GM13977 (cell line): ENCODE measurements around the gene CFAP97D2.
"Not testable (repeated sequence)": the region's sequence is repeated elsewhere in the genome, so short reads cannot be mapped to it uniquely, and the experiment has no call there.

ENCODE experiments used
- DNase-seq: peaks from one replicate; pipeline ENCODE4 v3.0.0; 2012; ENCODE audit warnings: low spot score
- in situ Hi-C: fragments of 300-500 bp; cut with MboI; formaldehyde crosslinking; loops from one replicate; pipeline ENCODE4 v1.12.0; 2022; ENCODE audit warnings: low sequenced_read_pairs, low pct_unique_long_range_greater_than_20kb, mixed read lengths, inconsistent platforms; ENCODE audit not compliant: unreplicated experiment
- TF ChIP-seq, protein P1 (sequence below): IDR thresholded peaks from 2 replicates; pipeline ENCODE4 v1.5.1; 2012; ENCODE audit warnings: mild to moderate bottlenecking, control low read depth; ENCODE audit not compliant: insufficient read depth; ENCODE audit errors: extremely low read depth, missing control alignments

The CFAP97D2 gene

DNA sequence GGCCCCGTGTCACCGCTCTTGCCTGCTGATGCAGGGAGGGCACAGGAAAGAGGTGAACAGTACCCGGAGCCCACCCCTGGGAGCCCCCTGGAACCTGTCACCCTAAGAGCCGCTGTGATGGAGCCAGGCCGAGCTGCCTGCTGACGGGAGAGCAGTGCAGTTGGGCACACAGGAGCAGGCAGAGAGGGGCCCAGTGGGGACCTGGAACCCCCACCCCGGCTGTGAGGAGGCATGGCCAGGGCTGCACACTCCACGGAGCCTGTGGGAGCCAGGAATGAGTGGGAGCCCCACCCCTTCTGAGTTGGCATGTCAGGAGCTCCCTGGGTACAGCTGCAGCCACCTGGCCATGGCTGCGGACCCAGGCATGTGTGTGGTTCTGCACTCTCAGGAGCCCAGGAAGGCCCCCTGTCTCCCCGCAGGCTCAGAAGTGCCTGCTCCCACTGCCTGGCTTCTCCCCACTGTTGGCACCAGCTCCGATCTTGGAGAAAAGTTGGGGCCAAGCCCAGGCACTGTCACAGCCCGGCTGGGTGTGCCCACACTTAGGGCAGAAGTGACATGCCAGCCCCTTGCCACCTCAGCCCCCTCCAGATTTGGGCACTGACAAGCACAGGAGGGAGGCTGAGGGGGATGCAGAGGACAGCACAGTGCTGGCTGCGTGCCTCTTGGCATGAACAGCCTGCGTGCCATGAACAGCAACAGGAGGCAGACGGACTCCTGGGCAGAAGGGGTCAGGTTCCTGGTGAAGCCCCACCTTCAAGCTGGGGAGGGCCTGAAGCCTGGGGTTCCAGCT lies 6.3 kb downstream of the CFAP97D2 start:
- in situ Hi-C loops = no loop called here
- TF ChIP-seq, protein P1, sequence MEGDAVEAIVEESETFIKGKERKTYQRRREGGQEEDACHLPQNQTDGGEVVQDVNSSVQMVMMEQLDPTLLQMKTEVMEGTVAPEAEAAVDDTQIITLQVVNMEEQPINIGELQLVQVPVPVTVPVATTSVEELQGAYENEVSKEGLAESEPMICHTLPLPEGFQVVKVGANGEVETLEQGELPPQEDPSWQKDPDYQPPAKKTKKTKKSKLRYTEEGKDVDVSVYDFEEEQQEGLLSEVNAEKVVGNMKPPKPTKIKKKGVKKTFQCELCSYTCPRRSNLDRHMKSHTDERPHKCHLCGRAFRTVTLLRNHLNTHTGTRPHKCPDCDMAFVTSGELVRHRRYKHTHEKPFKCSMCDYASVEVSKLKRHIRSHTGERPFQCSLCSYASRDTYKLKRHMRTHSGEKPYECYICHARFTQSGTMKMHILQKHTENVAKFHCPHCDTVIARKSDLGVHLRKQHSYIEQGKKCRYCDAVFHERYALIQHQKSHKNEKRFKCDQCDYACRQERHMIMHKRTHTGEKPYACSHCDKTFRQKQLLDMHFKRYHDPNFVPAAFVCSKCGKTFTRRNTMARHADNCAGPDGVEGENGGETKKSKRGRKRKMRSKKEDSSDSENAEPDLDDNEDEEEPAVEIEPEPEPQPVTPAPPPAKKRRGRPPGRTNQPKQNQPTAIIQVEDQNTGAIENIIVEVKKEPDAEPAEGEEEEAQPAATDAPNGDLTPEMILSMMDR = no peak
- no peak for DNase-seq

- no peak for DNase-seq
- TF ChIP-seq, protein P1 = no peak
- in situ Hi-C loops = no loop called here
These were observed 15.8 kb downstream of the CFAP97D2 start for GRCh38 chr13:114194853-114195252.

DNA sequence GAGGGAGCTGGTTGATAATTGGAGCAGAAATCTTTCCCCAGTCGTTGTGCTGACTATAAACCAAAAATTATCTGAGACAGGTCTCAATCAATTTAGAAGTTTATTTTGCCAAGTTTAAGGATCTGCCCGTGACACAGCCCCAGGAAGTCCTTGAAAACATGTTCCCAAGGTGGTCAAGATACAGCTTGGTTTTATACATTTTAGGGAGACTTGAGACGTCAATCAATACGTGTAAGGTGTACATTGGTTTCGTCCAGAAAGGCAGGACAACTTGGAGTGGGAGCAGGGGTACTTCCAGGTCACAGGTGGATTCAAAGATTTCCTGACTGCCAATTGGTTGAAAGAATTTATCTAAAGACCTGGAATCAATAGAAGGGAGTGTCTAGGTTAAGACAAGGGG lies 17.6 kb downstream of the CFAP97D2 start:
- in situ Hi-C loops = no loop called here
- TF ChIP-seq, protein P1 = no peak
- no peak for DNase-seq

- in situ Hi-C loops = no loop called here
- DNase-seq = no peak
- TF ChIP-seq, protein P1 = no peak
These were observed 19.5 kb downstream of the CFAP97D2 start for GRCh38 chr13:114198556-114198955.

DNA sequence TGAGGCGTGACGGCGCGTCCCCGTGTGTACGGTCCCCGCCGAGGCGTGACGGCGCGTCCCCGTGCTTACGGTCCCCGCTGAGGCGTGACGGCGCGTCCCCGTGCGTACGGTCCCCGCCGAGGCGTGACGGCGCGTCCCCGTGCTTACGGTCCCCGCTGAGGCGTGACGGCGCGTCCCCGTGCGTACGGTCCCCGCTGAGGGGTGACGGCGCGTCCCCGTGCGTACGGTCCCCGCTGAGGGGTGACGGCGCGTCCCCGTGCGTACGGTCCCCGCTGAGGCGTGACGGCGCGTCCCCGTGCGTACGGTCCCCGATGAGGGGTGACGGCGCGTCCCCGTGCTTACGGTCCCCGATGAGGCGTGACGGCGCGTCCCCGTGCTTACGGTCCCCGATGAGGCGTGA lies 20.5 kb downstream of the CFAP97D2 start:
- DNase-seq, in situ Hi-C loops: not testable (repeated sequence)

DNA sequence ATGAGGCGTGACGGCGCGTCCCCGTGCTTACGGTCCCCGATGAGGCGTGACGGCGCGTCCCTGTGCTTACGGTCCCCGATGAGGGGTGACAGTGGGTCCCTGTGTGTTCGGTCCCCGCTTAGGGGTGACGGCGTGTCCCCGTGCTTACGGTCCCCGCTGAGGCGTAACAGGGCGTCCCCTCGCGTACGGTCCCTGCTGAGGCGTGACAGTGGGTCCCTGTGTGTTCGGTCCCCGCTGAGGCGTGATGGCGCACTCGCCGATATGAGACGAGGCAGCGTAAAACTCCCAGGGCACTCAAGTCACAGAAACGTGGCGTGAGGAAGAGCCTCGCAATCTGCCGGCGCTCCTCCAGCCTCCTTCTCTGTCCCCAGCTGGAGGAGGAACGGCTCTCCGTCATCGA lies 20.9 kb downstream of the CFAP97D2 start:
- in situ Hi-C loops = no loop called here
- TF ChIP-seq, protein P1 = no peak
- DNase-seq = no peak

DNA sequence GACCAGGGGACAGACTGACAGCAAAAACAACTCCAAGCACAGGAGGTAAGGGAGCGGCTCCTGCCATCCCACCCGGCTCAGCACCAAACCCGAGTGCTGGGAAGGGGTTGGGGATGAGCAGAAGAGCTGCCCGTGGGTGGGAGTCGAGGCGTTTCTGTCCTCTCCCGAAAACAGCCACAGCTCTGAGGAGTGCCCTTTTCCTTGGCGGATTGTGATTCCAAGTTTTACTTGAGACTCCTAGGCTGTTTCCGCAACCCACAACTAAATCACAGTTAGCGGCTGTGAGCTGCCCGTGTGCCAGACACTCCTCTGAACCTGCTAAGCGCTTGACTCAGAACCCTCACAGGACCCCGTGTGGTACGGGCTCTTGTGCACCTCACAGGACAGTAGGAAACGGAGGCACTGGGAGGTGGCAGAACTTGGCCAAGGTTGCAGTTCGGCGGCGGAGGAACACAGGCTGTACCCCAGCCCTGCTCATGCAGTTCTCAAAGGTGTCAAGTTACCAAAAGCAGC lies 21.4 kb downstream of the CFAP97D2 start:
- DNase-seq = no peak
- TF ChIP-seq, protein P1 = no peak
- in situ Hi-C loops = no loop called here
